ENCODE results near the gene HSPA9. TPM values are rescaled to one million over a fixed set of nuclear protein-coding genes. Genes with fewer than 3 reads are reported as not detected.

The HSPA9 gene
- total RNA-seq, 1 experiment from 2014 or later, result 502 TPM

DNA sequence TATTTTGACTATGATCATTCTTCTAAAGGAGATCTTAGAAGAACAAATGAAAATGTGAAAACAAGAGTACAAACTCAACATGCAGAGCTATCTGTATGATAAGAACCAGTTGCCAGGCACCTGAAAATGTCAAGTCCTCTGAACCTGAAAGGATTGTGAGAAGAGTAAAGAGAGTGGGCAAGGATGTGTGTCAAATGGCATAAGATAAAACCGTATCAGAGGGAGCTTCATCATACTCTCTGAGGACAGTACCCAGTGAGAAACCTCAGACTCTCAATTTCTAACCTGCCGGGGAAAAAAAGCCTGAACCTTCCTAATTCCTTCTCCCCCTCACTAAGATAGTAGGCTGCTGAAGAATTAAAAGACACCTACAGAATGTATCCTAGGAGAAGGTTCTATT is 39.0 kb downstream of the HSPA9 start:
- no peaks in the 10 kb centered on the region for H3K27me3 ChIP-seq (replicated peaks; ENCODE audit: insufficient read depth, low read depth, low read length, poor library complexity)
- ChIA-PET POLR2A (ENCODE audit: low non-redundant PET) (no interaction called here), CTCF (no interaction called here)
- H3K9me3 ChIP-seq (ENCODE audit: low read depth, low read length, poor library complexity, severe bottlenecking), result no peaks in the 10 kb centered on the region
- no TSS peak for BruUV-seq (replicated peaks)
- peaks cover 16% of the 10 kb centered on the region for H3K4me1 ChIP-seq (ENCODE audit: insufficient read depth, low read length, poor library complexity, severe bottlenecking)
- TF ChIP-seq CTCF (conservative IDR thresholded peaks at IDR 0.05; ENCODE audit: low read depth, low read length), result no peak
- TF ChIP-seq EZH2 (IDR thresholded peaks at IDR 0.05; ENCODE audit: borderline replicate concordance, low read depth, low read length, poor library complexity, severe bottlenecking), result no peak
- intact Hi-C loops (cut with micrococcal nuclease; ENCODE audit: unreplicated experiment), result no loop called here
- no peak for DNase-seq (ENCODE audit: low spot score)
- no peak overlapping the region for H3K4me3 ChIP-seq (ENCODE audit: low read depth, low read length, poor library complexity, severe bottlenecking)
- H3K27ac ChIP-seq (ENCODE audit: low read depth, low read length, poor library complexity, severe bottlenecking), result no peak overlapping the region
- H3K36me3 ChIP-seq (ENCODE audit: insufficient read depth, low read length, poor library complexity, severe bottlenecking), result peaks cover 46% of the 10 kb centered on the region

DNA sequence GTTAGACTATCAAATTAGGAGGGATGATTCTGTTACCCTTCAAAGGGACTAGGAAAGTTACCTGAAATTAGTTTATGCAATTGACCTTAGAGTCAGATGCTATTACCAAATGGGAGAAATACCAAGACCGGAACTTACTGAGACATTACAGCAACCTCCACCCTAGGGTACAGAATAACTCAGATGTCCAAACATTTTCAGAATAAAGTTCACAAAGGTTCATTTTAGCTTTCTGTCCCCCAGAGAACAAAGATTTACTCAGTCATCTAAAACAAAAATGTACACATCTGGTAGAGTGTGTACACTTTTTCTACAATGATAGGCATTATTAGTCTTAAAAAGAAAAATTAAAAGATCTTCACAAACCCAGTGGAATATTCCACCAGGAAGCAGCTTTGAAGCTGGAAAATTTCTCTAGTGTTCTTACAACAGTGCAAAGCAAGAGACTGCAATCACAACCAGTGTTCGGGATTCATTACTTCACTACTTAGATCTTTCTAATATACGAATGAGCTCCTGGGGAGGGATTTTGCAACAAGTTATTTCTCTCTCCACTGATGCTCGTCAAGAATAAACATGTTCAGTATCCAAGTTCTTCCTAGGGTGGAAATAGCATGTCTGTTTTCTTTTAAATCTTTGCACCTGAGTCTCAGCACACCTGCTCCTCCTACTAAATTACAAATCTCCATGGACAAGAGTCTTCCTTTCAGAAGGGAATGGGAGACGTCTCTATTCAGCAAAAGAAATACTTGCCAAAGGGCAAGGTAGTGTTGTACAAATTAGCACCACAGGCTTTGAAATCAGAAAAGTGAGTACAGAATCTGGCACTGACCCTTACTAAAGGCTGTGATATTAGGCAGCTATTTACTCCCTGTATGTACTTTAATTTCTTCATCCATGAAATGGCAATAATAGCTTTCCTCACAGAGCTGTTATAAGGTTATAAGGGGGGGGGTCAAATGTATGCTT is 40.9 kb downstream of the HSPA9 start:
- H3K27me3 ChIP-seq (replicated peaks; ENCODE audit: insufficient read depth, low read depth, low read length, poor library complexity), result no peaks in the 10 kb centered on the region
- DNase-seq (ENCODE audit: low spot score), result no peak
- H3K36me3 ChIP-seq (ENCODE audit: insufficient read depth, low read length, poor library complexity, severe bottlenecking), result peaks cover 32% of the 10 kb centered on the region
- intact Hi-C loops (cut with micrococcal nuclease; ENCODE audit: unreplicated experiment), result no loop called here
- no peak for TF ChIP-seq EZH2 (IDR thresholded peaks at IDR 0.05; ENCODE audit: borderline replicate concordance, low read depth, low read length, poor library complexity, severe bottlenecking)
- H3K9me3 ChIP-seq (ENCODE audit: low read depth, low read length, poor library complexity, severe bottlenecking), result no peaks in the 10 kb centered on the region
- peaks cover 2% of the 10 kb centered on the region for H3K4me1 ChIP-seq (ENCODE audit: insufficient read depth, low read length, poor library complexity, severe bottlenecking)
- no peak overlapping the region for H3K4me3 ChIP-seq (ENCODE audit: low read depth, low read length, poor library complexity, severe bottlenecking)
- no TSS peak for BruUV-seq (replicated peaks)
- POLR2A ChIA-PET (ENCODE audit: low non-redundant PET), result interaction anchor here (0.6 kb wide), 1 partner anchor 151 kb away, joined by 3 read pairs; no protein-coding TSS in a partner anchor
- CTCF ChIA-PET, result no interaction called here
- no peak overlapping the region for H3K27ac ChIP-seq (ENCODE audit: low read depth, low read length, poor library complexity, severe bottlenecking)

DNA sequence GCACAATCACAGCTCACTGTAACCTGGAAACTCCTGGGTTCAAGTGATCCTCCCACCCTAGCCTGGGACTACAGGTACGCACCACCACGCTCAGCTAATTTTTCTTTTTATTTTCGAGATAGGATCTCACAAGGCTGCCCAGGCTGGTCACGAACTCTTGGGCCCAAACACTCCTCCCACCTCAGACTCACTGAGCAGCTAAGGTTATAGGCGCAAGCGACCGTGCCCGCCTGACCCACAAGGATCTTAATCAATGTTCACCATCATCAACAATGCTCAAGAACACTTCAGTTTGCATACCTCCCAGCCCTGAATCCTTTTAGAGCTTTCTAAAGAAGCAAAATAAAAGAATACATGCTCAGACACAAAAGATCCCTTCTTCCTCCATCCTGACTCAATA is 45.4 kb downstream of the HSPA9 start:
- Histone ChIP-seq H3K4me3 (ENCODE audit: low read depth, low read length, poor library complexity, severe bottlenecking) (no peak overlapping the region), H3K4me1 (ENCODE audit: insufficient read depth, low read length, poor library complexity, severe bottlenecking) (no peaks in the 10 kb centered on the region), H3K27ac (ENCODE audit: low read depth, low read length, poor library complexity, severe bottlenecking) (no peak overlapping the region), H3K27me3 (replicated peaks; ENCODE audit: insufficient read depth, low read depth, low read length, poor library complexity) (no peaks in the 10 kb centered on the region), H3K36me3 (ENCODE audit: insufficient read depth, low read length, poor library complexity, severe bottlenecking) (peaks cover 27% of the 10 kb centered on the region), H3K9me3 (ENCODE audit: low read depth, low read length, poor library complexity, severe bottlenecking) (no peaks in the 10 kb centered on the region)
- BruUV-seq (replicated peaks), result no TSS peak
- no peak for DNase-seq (ENCODE audit: low spot score)
- intact Hi-C loops (cut with micrococcal nuclease; ENCODE audit: unreplicated experiment), result no loop called here
- ChIA-PET CTCF (no interaction called here), POLR2A (ENCODE audit: low non-redundant PET) (no interaction called here)
- TF ChIP-seq EZH2 (IDR thresholded peaks at IDR 0.05; ENCODE audit: borderline replicate concordance, low read depth, low read length, poor library complexity, severe bottlenecking), result no peak
- TF ChIP-seq CTCF (conservative IDR thresholded peaks at IDR 0.05; ENCODE audit: low read depth, low read length), result no peak
